ENCODE results near the gene TBXAS1.

Gene TBXAS1

DNA sequence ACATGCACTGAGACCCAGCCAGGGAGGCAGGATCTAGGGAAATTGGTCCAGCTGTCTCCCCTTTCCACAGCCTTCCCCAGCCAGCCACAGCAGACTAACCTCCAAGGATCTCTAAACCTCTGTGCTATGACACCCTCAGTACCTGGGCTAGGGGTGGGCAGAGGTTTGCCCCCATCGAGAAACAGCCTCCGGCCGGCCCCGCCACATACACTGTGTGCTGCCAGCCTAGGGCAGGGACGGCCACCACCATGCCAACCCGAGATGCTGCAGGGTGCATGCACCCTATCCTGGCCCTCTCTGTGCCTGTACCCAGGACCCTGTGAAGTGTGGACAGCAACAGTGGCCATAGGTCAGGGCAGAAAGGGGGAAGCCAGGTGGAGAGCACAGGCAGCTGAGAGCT is 175.6 kb downstream of the TBXAS1 start:
- no peak for DNase-seq (ENCODE audit: low spot score)

DNA sequence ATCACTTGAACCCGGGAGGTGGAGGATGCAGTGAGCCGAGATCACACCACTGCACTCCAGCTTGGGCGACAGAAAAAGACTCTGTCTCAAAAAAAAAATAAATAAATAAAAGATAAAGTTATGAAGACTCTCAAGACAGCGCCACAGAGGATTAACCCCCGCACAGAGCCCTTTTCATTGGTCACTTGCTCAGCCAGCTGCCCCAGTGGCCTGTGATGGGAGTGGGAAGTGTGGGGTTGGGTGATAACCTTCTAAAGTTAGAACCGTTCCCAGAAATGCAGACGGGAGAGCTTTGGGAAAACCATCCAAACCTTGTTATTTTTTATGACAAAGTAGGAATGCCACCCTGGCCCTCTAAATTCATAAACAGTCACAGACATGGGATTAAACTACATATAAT is 176.3 kb downstream of the TBXAS1 start:
- no peak for DNase-seq (ENCODE audit: low spot score)

DNA sequence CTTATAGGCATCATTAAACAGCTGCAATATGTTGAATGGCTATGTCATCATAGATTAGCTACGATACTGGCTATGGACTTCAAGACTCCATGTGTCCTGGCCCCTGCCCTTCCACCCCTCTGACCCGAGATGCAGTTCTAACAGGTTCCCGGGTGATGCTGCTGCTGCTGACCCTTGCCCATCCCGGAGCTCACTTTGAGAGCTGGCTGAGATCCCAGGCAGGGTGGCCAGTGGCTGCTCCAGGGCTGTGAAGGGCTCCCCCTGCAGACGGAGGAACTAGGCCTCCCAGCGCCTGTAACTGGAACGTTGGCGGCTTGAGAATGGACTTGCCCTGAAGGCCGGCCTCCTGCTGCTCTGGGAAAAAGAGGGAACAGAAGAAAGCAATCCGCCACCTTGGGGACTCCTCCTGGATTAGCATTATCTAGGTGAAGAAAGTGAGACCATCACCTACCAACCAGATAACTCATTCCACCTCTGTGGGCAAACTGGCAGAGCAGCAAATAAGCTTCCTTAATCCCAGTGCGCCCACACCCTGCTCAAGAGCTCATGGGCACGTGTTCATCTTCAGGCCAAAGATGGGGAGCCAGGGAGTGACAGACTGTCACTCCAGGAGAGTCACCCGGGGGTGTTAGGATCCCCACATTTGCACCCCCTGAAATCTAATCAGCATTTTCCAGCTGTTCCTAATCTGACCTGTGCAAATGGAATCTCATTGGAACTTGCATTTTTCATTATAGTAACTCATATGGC is 176.9 kb downstream of the TBXAS1 start:
- DNase-seq (ENCODE audit: low spot score), result no peak

DNA sequence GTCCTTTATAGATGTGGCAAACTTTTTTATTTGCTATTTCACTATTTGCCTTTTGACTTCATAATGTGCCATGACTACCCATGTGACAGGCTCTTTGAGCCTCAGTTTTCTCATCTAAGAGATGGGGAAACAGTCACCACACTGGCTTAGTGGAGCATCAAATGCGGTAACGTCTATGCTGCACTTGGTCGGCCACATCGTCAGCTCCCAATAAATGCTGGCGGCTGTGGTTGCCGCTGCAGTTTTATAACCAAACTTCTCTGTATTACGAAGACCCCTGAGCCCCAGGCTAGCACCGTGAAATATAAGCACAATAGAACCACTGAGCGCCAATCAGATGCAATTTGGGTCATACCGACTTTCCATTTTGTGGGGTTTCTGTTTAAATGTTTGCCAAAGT is 177.5 kb downstream of the TBXAS1 start:
- no peak for DNase-seq (ENCODE audit: low spot score)

DNA sequence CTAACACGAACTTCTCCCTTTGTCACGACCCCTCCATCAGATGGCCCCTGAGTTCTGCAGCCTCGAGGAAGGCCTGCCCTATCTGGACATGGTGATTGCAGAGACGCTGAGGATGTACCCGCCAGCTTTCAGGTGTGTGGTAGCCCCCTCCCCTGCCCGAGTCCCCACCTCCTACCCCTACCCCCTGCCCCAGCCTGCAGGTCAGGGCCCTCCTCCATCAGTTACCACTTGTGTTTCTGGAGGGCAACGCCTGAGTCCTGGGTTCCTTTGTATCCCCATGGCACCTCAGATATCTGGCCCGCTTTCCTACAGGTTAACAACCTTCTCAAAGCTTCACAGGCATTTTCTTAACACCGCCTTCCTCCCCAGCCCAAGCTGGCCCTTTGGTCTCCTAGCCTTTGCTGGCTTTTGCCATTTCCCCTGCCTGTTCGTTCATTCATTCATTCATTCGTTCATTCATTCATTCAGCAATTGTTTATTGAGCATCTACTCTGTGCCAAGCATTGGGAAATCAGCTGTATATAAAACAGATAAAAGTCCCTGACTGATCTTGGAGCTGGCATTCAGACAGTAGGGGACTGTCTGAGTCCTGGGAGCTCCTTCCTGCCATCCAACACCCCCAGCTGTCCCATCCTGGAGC is 178.1 kb downstream of the TBXAS1 start:
- no peak for DNase-seq (ENCODE audit: low spot score)

DNA sequence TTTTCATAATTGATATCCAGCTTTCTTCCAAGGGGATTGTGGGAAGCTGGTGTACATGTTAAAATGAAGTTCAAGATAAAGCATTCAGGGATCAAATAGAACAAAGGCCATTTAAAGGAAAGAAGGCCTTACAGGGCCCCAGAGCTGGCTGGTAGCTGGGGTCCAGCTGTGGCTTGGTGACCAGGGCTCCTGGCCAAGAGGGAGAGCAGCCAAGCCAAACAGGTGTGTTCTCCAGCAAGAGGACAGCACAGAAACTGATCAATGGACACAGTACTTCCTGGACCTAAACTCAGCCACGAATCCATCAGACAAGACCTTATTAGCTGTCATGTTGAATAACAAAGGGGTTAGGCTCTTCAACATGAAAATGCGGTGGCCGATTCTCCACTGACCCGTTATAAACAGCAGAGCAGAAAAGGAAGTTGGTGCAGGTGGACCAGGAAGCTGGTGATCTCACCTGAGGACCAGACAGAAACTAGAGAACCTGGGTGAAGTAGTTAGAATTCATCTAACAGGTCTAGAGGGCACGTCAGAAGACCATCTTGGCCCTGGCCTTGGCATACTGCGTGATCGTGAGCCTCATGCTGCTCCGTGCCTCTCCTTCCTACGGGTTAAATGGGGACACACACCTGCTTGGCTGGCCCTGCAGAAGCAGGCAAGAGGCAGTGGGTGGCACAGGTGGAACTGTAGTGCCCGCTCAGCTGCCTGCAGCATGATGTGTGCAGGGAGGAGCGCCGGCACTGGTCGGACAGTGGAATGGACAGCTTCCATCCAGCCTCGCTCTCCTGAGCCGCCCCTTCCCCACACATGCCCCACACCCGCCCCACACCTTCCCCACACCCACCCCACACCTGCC is 179.9 kb downstream of the TBXAS1 start:
- DNase-seq (ENCODE audit: low spot score), result no peak

DNA sequence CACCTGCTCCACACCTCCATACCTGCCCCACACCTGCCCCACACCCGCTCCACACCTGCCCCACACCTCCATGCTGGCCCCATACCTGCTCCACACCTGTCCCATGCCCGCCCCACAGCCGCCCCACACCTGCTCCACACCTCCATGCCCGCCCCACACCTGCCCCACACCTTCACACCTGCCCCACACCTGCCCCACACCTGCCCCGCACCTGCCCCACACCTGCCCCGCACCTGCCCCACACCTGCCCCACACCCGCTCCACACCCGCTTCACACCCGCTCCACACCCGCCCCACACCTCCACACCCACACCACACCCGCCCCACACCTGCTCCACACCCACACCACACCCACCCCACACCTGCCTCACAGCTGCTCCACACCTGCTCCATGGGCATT is 180.7 kb downstream of the TBXAS1 start:
- no peak for DNase-seq (ENCODE audit: low spot score)

DNA sequence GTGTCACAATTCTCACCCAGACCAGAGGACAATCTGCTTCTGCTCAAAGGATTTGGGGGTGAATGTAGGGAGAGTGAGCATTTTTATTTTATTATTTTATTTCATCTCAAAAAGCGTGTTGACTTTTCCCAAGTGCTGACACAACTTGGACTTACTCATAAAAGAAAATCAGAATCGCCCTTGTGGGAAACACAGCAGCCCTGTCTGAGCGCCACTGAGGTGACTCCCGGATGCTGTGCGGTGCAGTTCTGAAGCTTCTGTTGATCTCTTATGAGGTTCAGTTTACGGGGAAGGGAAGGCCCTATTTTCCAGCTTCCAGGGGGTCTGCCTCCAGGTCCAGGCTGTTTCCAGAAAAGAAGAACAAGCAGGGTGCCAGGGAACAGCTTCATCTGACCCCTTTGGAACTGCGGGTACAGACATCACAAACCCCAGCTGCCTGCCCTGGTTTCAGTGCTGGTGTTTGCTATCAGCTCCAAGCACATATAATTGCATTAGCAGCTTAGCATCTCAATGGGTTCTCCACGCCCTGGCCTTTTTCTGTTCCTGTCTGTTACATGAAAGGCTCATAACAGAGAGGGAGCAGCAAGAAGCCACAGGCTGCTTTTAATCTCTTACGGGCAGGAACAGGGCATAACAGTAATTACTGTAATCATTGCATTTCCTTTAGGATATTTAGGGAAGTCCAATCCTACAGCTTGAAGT is 181.3 kb downstream of the TBXAS1 start:
- no peak for DNase-seq (ENCODE audit: low spot score)

DNA sequence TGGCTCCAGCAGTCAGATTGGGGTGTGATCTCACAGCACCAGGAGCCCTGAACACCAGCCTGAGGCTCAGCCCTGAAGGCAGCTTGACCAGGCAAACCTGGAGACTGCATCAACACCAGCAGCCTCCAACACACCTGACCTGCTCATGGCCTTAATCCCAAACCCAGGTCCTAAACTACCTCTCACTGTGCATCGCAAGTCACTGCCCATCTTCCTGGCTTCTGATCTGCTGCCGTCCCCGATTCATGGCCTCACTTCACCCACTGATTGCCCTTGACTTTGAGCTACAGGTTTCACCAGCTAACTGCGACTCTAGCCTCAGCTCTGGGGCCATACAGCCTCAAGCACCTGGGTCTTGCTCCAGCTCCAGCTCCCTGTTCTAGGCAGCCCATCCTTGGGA is 184.6 kb downstream of the TBXAS1 start:
- no peak for DNase-seq (ENCODE audit: low spot score)

DNA sequence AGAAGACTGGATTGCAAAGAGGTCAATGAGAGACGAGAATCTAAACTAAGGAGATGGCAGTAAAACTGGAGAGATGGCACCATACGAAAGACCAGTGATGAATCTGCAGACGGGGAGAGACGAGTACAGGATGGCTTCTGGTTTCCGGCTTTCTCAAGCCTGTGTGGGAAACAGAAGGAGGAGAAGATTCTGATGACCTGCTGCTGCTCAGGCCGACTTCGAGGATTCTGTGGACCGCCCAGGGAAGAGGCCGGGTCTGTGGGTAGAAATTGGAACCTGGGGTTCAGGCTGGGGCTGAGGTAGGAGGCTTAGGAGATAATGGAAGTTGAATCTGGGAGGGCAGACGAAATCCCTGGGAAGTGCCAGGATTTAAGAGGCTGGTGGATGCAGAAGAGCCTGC is 185.1 kb downstream of the TBXAS1 start:
- DNase-seq (ENCODE audit: low spot score), result no peak

DNA sequence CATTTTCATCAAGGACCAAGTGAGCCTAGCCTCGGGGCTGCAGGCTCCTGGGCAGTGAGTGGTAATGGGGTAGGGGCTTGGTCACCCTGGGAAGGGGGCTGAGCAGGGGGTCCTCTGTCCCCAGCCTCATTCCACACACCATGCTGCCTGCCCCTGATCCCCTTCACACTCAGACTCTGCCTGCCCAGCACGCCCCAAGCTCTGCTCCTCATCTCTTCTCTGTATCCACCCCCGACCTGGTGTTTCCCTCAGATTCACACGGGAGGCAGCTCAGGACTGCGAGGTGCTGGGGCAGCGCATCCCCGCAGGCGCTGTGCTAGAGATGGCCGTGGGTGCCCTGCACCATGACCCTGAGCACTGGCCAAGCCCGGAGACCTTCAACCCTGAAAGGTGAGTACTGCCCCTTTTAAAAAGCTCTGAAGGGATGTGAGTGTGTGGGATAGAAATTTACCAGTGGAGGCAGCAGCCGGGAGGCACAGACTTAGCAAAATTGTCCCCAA is 186.5 kb downstream of the TBXAS1 start:
- DNase-seq (ENCODE audit: low spot score), result no peak

DNA sequence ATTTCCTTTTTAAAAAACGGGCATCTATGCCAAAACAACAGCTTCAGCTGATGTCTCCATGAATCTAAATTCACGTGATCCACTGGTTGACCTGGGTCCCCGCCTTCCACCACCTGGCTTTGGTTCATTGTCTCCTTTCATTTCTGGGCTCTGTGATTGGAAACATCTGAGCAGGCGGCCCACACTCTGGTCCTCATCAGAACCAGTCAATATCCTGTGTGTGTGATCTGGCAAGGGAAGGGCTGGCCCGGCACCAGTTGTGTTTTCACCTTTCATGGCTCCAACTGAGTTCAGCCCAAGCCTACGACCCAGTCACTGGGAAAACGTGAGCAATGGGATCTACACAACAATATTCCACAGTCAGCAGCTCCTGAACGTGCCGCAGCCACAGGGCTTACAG is 187.5 kb downstream of the TBXAS1 start:
- DNase-seq (ENCODE audit: low spot score), result no peak

DNA sequence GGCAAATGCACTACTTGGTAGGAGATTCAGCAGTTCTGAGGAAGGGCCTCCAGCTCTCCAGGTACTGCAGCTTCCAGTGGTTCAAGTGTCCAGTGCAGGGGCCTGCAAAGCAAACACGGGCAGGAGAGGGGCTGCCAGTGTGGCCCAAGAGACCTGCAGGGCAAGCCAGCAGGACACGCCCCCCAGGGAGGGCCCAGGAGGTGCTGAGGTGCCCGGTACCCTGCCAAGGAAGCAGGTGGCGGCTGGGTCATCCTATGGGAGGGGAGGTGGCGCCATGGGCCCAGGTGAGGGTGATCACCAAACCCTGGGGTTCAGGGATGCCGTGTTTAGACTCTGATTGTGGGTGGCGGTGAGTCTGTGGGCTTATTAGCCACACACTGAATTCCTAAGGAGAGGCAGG is 188.0 kb downstream of the TBXAS1 start:
- DNase-seq (ENCODE audit: low spot score), result no peak

DNA sequence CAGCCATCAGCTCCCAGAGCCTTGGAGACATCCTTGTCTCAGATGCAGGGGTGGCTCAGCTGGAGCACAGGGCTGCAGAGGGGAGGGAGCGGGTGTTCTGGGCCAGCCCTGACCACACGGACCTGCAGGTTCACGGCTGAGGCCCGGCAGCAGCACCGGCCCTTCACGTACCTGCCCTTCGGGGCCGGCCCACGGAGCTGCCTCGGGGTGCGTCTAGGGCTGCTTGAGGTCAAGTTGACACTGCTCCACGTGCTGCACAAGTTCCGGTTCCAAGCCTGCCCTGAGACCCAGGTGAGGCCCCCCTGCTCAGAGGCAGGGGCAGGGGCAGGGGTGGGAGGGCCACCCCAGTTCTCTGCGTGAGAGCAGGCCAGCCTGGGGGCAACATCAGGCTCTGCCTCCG is 188.5 kb downstream of the TBXAS1 start:
- no peak for DNase-seq (ENCODE audit: low spot score)

DNA sequence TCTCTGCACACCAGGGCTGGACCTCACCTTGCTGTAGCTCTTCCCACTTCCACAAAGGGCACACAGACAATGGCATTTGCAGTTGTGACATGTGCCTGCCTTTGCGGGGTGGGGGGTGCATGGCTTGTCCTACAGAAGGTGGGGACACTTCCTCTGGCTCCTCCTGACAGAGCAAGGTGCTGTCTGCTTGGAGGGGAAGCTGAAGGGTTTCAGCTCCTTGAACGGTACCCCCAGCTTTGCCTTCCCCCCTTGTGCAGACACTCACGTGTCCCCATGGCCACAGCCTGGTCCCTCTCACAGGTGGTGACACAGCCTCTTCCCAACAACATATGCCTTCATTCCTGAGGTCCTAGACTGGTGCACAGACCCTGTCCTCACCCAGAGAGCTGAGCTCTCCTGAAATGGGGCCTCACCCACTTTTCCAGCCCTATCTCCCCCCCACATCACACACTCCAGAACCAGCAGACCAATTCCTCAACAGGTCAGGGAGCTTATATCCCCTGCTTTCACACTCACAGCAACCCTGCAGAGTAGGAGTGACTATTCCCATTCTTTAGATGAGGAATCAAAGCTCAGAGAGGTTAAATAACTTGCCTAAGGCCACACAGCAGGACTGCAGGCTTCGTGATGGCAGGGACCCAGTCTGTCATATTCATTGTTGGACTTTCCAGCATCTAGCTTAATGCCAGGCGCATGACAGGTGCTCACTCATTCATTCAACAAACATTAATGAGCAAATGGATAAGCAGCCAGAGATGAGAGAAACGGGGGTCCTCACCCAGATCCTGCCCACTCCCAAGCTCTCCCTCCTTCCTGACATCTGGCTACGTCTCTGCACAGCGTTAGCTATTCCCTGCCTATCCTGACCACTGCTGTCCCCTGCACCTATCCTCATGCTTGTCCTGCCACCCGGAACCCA is 189.3 kb downstream of the TBXAS1 start:
- no peak for DNase-seq (ENCODE audit: low spot score)

DNA sequence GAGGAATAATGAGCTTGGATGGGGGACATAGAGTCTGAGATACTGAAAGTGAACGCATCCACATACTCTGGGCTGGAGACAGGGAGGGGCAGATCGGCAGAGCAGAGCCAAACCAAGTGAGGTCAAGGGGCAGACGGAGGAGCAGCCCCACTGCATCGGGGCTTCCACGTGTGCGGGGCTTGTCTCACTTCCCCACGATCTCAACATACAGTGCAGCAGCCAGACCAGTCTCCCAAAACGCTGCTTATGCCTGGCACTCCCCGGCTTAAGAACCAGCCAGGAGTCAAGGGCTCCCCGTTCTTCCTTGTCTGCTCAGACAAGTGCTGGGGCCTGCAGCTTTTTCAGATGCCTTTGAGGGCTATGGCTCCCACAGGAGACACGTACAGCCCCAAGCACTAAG is 190.1 kb downstream of the TBXAS1 start:
- no peak for DNase-seq (ENCODE audit: low spot score)

DNA sequence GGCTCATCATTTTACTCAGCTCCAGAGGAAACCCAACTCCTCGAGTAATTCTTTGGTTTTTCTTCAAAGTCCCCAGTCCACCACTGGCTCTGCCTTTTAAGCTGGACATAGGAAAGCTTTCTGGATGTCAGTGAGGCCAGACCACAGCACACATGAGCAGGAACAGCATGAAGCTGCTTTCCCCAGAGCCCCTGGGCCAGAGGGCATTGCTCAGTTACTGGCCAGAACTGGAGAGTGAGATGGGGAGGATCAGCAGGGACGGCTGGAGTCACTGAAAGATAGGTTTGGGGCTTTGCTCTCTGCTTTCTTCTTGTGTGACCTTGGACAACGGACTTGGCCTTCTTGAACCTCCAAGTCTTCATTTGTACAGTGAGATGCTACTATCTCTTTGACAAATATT is 190.5 kb downstream of the TBXAS1 start:
- no peak for DNase-seq (ENCODE audit: low spot score)

DNA sequence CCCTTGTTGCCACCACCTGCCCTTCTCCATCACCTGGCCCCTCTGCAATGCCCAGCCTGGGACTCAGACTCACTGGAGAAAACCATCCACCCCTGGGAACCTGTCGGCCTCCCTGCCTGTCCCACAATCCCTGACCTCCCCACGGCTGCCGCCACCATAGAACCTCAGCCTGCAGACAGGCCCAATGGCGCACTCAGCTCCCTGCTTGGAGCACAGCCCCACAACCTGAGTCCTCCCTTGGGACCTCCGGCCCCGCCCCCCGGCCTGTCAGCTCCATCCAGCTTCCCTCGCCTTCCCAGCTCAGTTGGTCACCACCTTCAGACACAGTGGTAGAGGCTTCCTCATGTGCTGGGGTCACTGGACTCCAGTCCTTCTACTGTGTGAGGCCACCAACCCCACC is 192.5 kb downstream of the TBXAS1 start:
- DNase-seq (ENCODE audit: low spot score), result no peak

DNA sequence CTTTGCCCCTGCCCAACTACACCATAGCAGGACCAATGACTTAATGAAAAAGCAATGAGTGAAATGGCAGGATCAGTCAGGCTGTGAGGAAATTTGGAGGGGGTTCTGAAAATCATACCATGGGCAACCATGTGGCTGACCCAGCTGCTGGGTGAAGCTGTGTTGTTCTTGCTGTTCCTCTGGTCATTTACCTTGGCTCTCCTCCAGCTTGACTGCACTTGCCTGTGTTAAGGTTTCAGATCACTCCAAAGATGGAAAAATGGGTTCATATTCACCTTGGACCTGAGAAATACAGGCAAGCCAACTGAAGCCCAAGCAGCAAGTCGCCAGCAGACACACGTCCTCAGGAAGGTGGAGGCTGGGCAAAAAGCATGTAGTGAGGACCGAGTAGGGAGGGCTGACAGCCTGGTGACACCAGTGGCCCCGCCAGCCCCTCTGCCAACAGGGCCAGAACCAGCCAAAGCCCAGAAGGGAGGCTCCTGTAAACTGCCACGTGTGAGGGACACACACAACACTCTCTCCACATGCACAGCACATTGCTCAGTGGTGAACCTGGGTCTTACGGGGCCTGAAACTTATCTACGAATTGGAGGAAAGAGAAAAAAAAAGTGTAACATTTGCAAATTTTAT is 193.6 kb downstream of the TBXAS1 start:
- DNase-seq (ENCODE audit: low spot score), result no peak

DNA sequence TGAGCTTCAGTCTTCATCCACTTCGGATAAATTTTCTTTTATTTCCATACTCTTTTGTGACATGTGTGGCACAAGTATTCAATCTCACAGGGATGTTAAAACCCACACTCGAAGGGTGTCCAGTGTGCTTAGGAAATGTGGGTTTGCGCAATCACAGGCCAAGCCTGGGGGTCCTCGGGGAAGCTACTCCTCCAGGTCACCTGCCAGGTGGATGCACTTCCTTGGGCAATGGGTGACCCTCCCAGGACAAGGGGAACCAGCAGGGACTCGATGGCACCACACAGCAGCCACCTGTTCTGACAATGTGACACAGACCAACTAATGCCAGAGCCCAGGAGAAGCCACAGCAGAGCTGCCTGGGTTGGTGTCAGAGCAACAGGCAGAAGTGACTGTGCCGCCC is 194.7 kb downstream of the TBXAS1 start:
- DNase-seq (ENCODE audit: low spot score), result no peak

DNA sequence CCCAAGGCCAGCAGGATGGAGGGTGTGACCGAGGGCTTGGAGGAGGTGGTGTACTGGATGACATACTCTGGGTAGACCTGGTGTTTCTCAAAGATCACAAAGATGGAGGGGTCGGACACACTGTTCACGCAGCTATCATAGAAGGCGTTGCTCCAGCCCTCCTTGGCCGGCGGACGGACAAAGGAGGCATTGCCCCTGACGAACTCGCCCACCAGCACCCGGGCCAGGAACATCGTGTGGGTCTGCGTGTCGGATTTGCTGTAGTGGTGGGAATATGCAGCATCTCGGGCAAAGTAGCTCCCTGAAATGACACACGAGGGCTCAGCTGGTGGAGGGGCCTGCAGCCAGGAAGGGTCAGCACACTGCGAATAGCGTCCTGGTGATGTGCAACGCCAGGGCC is 195.5 kb downstream of the TBXAS1 start:
- DNase-seq (ENCODE audit: low spot score), result no peak

Measured in NAMALWA (cell line).